Activated naive CD8-positive, alpha-beta T cell treated with anti-CD3 and anti-CD28 coated beads, Interleukin-2, amount 10 ng/mL, durations not matched to agents 7 days and 5 days (primary cell): ENCODE measurements around the gene ADAMTS1. TPM values are rescaled to one million over a fixed set of nuclear protein-coding genes. Genes with fewer than 3 reads are reported as not detected.

Experiments used
- ATAC-seq: fragments of 150-1000 bp; cut with Tn5 transposase; one replicate; pipeline ENCODE4 v1.10.0; 2021; ENCODE audit warnings: low read depth, moderate library complexity
- POLR2A ChIA-PET: fragments of 350-600 bp; sonication (Branson Sonifier 250); formaldehyde crosslinking; loops from one replicate; lab custom pipeline; 2021; ENCODE audit warnings: antibody characterized with exemption; lab: Charles Lee
- DNase-seq: peaks from one replicate; pipeline ENCODE4 v3.0.0; 2021
- H3K27ac Mint-ChIP-seq: one replicate; pipeline ENCODE4 v1.8.0; 2022; ENCODE audit warnings: mild to moderate bottlenecking, mixed read lengths
- H3K27me3 Mint-ChIP-seq: one replicate; pipeline ENCODE4 v1.8.0; 2022; ENCODE audit warnings: mild to moderate bottlenecking, moderate library complexity, mixed read lengths
- H3K36me3 Mint-ChIP-seq: one replicate; pipeline ENCODE4 v1.8.0; 2021; ENCODE audit warnings: mild to moderate bottlenecking, mixed read lengths
- H3K4me1 Mint-ChIP-seq: one replicate; pipeline ENCODE4 v1.8.0; 2021; ENCODE audit warnings: mixed read lengths
- H3K4me3 Mint-ChIP-seq: one replicate; pipeline ENCODE4 v1.8.0; 2022; ENCODE audit warnings: mild to moderate bottlenecking, moderate library complexity, mixed read lengths
- H3K9me3 Mint-ChIP-seq: one replicate; pipeline ENCODE4 v1.8.0; 2021; ENCODE audit warnings: mixed read lengths
- total RNA-seq, 2 experiments: library from RNA; stranded (reverse); gene quantifications; one replicate each; pipeline ENCODE4 v1.2.3, GENCODE V29; 2021

Gene ADAMTS1
- total RNA-seq, 2 experiments from 2014 or later: 0.96 to 1.6 TPM

GRCh38 chr21:26840201-26840600, 5.0 kb downstream of the ADAMTS1 start:
- Mint-ChIP-seq H3K27ac (no peak overlapping the region), H3K36me3 (peaks cover 6% of the 10 kb centered on the region), H3K27me3 (peaks cover 42% of the 10 kb centered on the region), H3K4me3 (peak overlapping the region; percentile 24), H3K4me1 (peaks cover 26% of the 10 kb centered on the region), H3K9me3 (no peaks in the 10 kb centered on the region)
- POLR2A ChIA-PET: no interaction called here
- ATAC-seq (no peak), DNase-seq (no peak)

- no peak overlapping the region for H3K27ac Mint-ChIP-seq
- peaks cover 31% of the 10 kb centered on the region for H3K4me1 Mint-ChIP-seq
- no peak for ATAC-seq
- peaks cover 6% of the 10 kb centered on the region for H3K36me3 Mint-ChIP-seq
- DNase-seq: no peak
- POLR2A ChIA-PET: no interaction called here
- peaks cover 24% of the 10 kb centered on the region for H3K27me3 Mint-ChIP-seq
- H3K9me3 Mint-ChIP-seq: no peaks in the 10 kb centered on the region
- no peak overlapping the region for H3K4me3 Mint-ChIP-seq
Measured at GRCh38 chr21:26837539-26837938, 7.7 kb downstream of the ADAMTS1 start.

DNA sequence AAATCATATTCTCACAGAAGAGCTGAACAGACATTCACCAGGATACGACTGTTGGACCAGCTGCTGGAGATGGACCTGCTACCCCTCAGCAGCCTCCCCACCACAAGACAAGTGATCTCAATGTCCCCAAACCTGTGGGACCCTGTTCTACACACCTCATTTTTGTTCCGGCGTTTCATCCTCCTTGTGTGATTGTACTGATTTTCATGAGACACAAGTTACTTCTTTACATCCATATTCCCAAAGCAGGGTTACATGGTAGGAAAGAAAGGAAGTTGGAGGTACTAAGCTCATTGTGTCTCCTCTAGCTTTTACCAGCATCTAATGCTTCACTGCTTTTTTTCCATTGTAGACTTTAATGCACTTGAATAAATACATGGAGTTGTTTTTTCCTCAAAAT, 8.7 kb downstream of the ADAMTS1 start:
- Mint-ChIP-seq H3K4me1 (peaks cover 34% of the 10 kb centered on the region), H3K27ac (no peak overlapping the region), H3K36me3 (peaks cover 4% of the 10 kb centered on the region), H3K9me3 (no peaks in the 10 kb centered on the region), H3K27me3 (peaks cover 17% of the 10 kb centered on the region), H3K4me3 (no peak overlapping the region)
- DNase-seq (no peak), ATAC-seq (no peak)
- POLR2A ChIA-PET: no interaction called here

DNA sequence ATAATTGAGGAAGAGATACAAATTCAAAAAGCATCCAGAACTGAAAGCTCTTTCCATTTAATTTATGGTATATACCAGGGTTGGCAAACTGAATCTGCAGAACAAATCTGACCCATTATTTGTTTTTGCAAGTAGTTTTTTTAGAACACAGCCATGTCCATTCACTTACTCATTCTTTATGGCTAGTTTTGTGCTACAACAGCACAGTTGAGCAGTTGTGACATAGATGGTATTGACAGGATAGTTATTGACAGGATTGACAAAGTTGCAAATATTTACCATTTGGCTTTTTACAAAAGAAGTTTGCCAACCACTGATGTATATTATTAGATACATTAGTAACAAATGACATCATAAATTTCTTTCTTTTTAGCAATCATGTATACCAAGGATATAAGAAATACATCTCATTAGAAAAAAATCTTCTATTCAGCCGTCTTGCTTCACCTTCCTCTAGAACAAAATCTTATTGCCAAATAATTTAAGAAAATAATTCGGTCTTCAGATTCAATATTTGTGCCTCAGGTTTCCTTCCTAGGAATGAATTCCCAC, 9.4 kb downstream of the ADAMTS1 start:
- Mint-ChIP-seq H3K4me3 (no peak overlapping the region), H3K36me3 (peaks cover 4% of the 10 kb centered on the region), H3K9me3 (no peaks in the 10 kb centered on the region), H3K27ac (no peak overlapping the region), H3K27me3 (peaks cover 23% of the 10 kb centered on the region), H3K4me1 (peaks cover 34% of the 10 kb centered on the region)
- ATAC-seq (no peak), DNase-seq (no peak)
- POLR2A ChIA-PET: no interaction called here

GRCh38 chr21:26835027-26835713, 10.0 kb downstream of the ADAMTS1 start:
- Mint-ChIP-seq H3K9me3 (no peaks in the 10 kb centered on the region), H3K4me1 (peaks cover 30% of the 10 kb centered on the region), H3K36me3 (no peaks in the 10 kb centered on the region), H3K27me3 (peaks cover 18% of the 10 kb centered on the region), H3K4me3 (no peak overlapping the region), H3K27ac (no peak overlapping the region)
- ATAC-seq: no peak
- POLR2A ChIA-PET: no interaction called here
- DNase-seq: no peak

GRCh38 chr21:26834181-26834905, 10.9 kb downstream of the ADAMTS1 start:
- POLR2A ChIA-PET: no interaction called here
- H3K4me3 Mint-ChIP-seq: no peak overlapping the region
- no peaks in the 10 kb centered on the region for H3K36me3 Mint-ChIP-seq
- H3K4me1 Mint-ChIP-seq: peaks cover 27% of the 10 kb centered on the region
- peaks cover 13% of the 10 kb centered on the region for H3K27me3 Mint-ChIP-seq
- no peak for ATAC-seq
- no peak overlapping the region for H3K27ac Mint-ChIP-seq
- DNase-seq: no peak
- H3K9me3 Mint-ChIP-seq: no peaks in the 10 kb centered on the region

DNA sequence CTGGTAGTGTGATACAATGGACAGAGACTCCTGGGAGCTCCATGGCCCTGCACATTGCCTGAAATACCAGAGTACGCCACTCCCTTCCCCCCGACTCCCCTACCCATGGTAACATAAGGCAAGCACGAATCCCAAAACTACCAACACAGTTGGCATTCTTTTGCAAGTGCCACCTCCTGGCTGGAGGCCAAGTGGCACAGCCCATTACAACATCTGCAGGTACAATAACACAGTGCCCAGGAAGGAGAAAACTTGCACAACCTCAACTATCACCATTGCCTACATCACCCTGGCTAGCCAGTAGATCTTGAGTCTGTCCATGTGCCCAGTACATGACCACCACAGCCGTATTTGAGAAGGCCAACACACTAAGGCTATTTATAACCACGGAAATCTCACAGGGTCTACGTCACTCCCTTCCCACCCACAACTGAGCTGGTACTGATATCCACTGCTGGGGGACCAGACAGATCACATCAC, 11.7 kb downstream of the ADAMTS1 start:
- peaks cover 27% of the 10 kb centered on the region for H3K4me1 Mint-ChIP-seq
- H3K9me3 Mint-ChIP-seq: no peaks in the 10 kb centered on the region
- no peak overlapping the region for H3K4me3 Mint-ChIP-seq
- no peaks in the 10 kb centered on the region for H3K36me3 Mint-ChIP-seq
- no peak for DNase-seq
- peaks cover 13% of the 10 kb centered on the region for H3K27me3 Mint-ChIP-seq
- POLR2A ChIA-PET: no interaction called here
- H3K27ac Mint-ChIP-seq: no peak overlapping the region
- no peak for ATAC-seq

- ATAC-seq: no peak
- no peaks in the 10 kb centered on the region for H3K9me3 Mint-ChIP-seq
- H3K4me1 Mint-ChIP-seq: peaks cover 27% of the 10 kb centered on the region
- POLR2A ChIA-PET: no interaction called here
- no peak overlapping the region for H3K27ac Mint-ChIP-seq
- H3K27me3 Mint-ChIP-seq: peaks cover 13% of the 10 kb centered on the region
- no peak for DNase-seq
- H3K36me3 Mint-ChIP-seq: no peaks in the 10 kb centered on the region
- H3K4me3 Mint-ChIP-seq: no peak overlapping the region
Measured at GRCh38 chr21:26833011-26833410, 12.2 kb downstream of the ADAMTS1 start.

DNA sequence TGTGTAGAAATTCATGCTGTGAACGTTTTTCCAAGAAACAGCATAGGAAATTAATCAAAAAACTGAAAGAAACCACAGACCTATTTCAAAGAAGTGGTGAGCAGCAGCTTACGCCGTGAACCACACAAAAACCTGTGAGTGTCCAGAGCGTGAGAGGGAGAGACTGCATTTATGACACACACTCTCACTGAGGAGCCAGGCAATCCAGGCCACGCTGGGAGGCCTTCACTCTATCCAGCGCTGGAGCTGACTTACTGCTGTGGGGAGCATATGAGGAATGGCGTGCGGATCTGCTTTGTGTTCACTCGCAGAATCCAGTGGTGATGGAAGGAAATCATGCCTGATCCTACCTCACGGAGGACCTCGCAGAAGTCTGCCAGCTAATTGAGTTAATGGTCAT, 12.7 kb downstream of the ADAMTS1 start:
- H3K9me3 Mint-ChIP-seq: no peaks in the 10 kb centered on the region
- POLR2A ChIA-PET: no interaction called here
- H3K27ac Mint-ChIP-seq: peak overlapping the region; percentile 79
- no peak for DNase-seq
- no peak overlapping the region for H3K4me3 Mint-ChIP-seq
- H3K27me3 Mint-ChIP-seq: peaks cover 13% of the 10 kb centered on the region
- H3K36me3 Mint-ChIP-seq: no peaks in the 10 kb centered on the region
- peaks cover 27% of the 10 kb centered on the region for H3K4me1 Mint-ChIP-seq
- peak; percentile 45 for ATAC-seq

DNA sequence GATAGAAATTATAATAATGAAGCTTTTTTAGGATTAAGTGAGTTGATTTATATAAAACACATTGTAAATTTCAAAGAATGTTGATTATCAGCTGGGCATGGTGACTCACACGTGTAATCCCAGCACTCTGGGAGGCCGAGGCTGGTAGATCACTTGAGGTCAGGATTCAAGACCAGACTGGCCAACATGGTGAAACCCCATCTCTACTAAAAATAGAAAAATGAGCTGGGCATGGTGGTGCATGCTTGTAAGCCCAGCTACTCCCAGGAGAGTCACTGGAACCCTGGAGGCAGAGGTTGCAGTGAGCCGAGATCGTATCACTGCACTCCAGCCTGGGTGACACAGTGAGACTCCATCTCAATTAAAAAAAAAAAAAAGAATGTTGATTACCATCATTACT, 18.4 kb downstream of the ADAMTS1 start:
- H3K27ac Mint-ChIP-seq: no peak overlapping the region
- peaks cover 7% of the 10 kb centered on the region for H3K27me3 Mint-ChIP-seq
- ATAC-seq (no peak), DNase-seq (no peak)
- no peak overlapping the region for H3K4me3 Mint-ChIP-seq
- no peaks in the 10 kb centered on the region for H3K4me1 Mint-ChIP-seq
- no peaks in the 10 kb centered on the region for H3K36me3 Mint-ChIP-seq
- peaks cover 1% of the 10 kb centered on the region for H3K9me3 Mint-ChIP-seq
- POLR2A ChIA-PET: no interaction called here

- ATAC-seq (no peak), DNase-seq (no peak)
- H3K4me1 Mint-ChIP-seq: no peaks in the 10 kb centered on the region
- no peak overlapping the region for H3K4me3 Mint-ChIP-seq
- no peak overlapping the region for H3K27ac Mint-ChIP-seq
- no peaks in the 10 kb centered on the region for H3K36me3 Mint-ChIP-seq
- POLR2A ChIA-PET: no interaction called here
- H3K27me3 Mint-ChIP-seq: no peaks in the 10 kb centered on the region
- H3K9me3 Mint-ChIP-seq: peaks cover 1% of the 10 kb centered on the region
Measured at GRCh38 chr21:26820509-26820908, 24.7 kb downstream of the ADAMTS1 start.

DNA sequence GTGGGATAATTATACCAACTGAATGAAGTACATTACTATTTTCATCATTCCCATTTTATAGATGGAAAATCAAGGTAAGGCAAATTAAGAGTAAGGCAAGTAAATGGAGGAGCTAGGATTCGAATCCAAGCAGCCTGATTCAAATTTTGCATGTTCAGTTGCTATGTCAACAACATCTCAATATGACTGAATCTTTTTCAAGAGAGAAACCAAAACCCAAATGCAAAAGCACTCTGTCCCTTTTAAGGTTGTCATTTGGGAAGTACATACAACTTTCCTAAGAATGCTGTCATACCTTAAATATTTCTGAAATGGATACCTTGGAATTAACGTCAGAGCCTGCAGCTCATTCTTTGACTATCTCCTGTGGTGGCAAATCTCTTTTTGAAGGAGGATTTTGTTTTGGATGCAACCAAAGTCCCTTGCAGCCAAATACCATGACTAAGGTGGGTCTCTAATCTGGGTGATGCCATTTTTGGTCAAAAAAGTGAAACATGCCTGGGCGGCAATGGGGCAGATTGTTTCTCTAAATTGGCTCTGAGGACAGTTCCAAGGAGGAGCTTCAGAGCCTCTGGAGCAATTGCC, 25.4 kb downstream of the ADAMTS1 start:
- no peak for ATAC-seq
- Mint-ChIP-seq H3K27ac (no peak overlapping the region), H3K36me3 (no peaks in the 10 kb centered on the region), H3K4me3 (no peak overlapping the region), H3K4me1 (no peaks in the 10 kb centered on the region), H3K27me3 (no peaks in the 10 kb centered on the region), H3K9me3 (peaks cover under 1% of the 10 kb centered on the region)
- DNase-seq: no peak
- POLR2A ChIA-PET: no interaction called here

DNA sequence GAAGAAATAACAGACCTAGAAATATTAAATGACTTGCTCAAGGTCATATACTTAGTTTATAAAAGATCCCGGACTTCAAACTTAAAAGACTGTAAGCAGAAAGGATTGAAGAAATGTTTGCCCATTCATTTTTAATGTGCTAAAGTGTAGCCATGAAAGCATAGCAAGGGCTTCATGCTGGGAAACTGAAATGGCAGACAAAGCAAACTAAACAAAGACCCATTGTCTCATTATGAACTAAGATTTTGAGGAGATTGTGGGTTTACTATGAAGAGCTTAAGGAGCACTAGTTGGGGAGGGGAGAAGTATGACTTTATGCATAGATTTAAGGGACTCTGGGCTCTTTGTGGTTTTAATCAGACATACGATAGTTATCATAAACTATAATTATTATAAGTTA, 26.3 kb downstream of the ADAMTS1 start:
- no peak for DNase-seq
- POLR2A ChIA-PET: no interaction called here
- no peaks in the 10 kb centered on the region for H3K4me1 Mint-ChIP-seq
- no peaks in the 10 kb centered on the region for H3K27me3 Mint-ChIP-seq
- H3K27ac Mint-ChIP-seq: no peak overlapping the region
- H3K4me3 Mint-ChIP-seq: no peak overlapping the region
- no peaks in the 10 kb centered on the region for H3K9me3 Mint-ChIP-seq
- ATAC-seq: no peak
- no peaks in the 10 kb centered on the region for H3K36me3 Mint-ChIP-seq
